ENCODE measurements around the gene LYPD1.

GRCh38 chr2:132662732-132663131 is 7.3 kb downstream of the LYPD1 start:
- TF ChIP-seq CTCF (IDR thresholded peaks at IDR 0.05) (no peak), POLR2A (IDR thresholded peaks at IDR 0.05) (no peak)
